SK-N-SH (cell line): Measurements from ENCODE around the gene CDH4. TPM values are rescaled to one million over a fixed set of nuclear protein-coding genes. Genes with fewer than 3 reads are reported as not detected.
"Not testable (repeated sequence)": the region's sequence is repeated elsewhere in the genome, so short reads cannot be mapped to it uniquely, and the experiment has no call there.

Experiments
- CTCF ChIA-PET: fragments of 300-600, 350-600 bp; formaldehyde crosslinking; extraction: SDS; loops from one replicate; lab custom pipeline; 2021; lab: Yijun Ruan, JAX
- POLR2A ChIA-PET: fragments of 350-600 bp; sonication (Branson Sonifier 250); formaldehyde crosslinking; extraction: SDS; loops from one replicate; lab custom pipeline; 2020; ENCODE audit warnings: antibody characterized with exemption, inconsistent platforms; lab: Yijun Ruan, JAX
- DNase-seq: peaks from one replicate; pipeline ENCODE4 v3.0.0; 2012
- H2AFZ ChIP-seq: fragments of 200-600 bp; sonication (generic); 2 replicates; pipeline ENCODE4 v1.8.1; 2016; ENCODE audit warnings: antibody characterized with exemption, mild to moderate bottlenecking, low read depth
- H3F3A ChIP-seq: fragments of 200-600 bp; sonication (generic); replicated peaks from 2 replicates; pipeline ENCODE3; 2016; ENCODE audit warnings: antibody characterized with exemption, mild to moderate bottlenecking; ENCODE audit not compliant: insufficient read depth
- H3K27ac ChIP-seq, 2 experiments: fragments of 200-500 bp in 1 of 2; fragments of 200-600 bp in 1 of 2; sonication (Bioruptor generic) in 1 of 2; sonication (generic), shearing (Covaris generic) in 1 of 2; 2 replicates each; pipeline versions ENCODE4 v1.5.1 to v1.6.1; 2014 to 2016; ENCODE audit warnings: low read depth in 2 of 2, inconsistent platforms in 1 of 2, low read length in 1 of 2, mild to moderate bottlenecking in 1 of 2, mixed read lengths in 1 of 2
- H3K27me3 ChIP-seq: fragments of 200-600 bp; sonication (generic), shearing (Covaris generic); 2 replicates; pipeline ENCODE4 v1.6.1; 2016; ENCODE audit warnings: mixed run types; ENCODE audit not compliant: insufficient read depth
- H3K36me3 ChIP-seq, 2 experiments: fragments of 200-500 bp in 1 of 2; fragments of 200-600 bp in 1 of 2; sonication (Bioruptor generic) in 1 of 2; sonication (generic) in 1 of 2; replicated peaks in 1 of 2; 2 replicates each; pipeline versions ENCODE3 to v1.5.1; 2014 to 2016; ENCODE audit warnings: low read length in 1 of 2, mild to moderate bottlenecking in 1 of 2; ENCODE audit not compliant: insufficient read depth in 2 of 2, control insufficient read depth in 1 of 2
- H3K4me1 ChIP-seq, 2 experiments: fragments of 200-500 bp in 1 of 2; fragments of 200-600 bp in 1 of 2; sonication (Bioruptor generic) in 1 of 2; sonication (generic), shearing (Covaris generic) in 1 of 2; 2 replicates each; pipeline versions ENCODE4 v1.5.1 to v1.6.1; 2014 to 2016; ENCODE audit warnings: low read depth in 1 of 2, low read length in 1 of 2, mixed run types in 1 of 2; ENCODE audit not compliant: insufficient read depth in 2 of 2, control insufficient read depth in 1 of 2
- H3K4me2 ChIP-seq: fragments of 200-600 bp; sonication (generic), shearing (Covaris generic); 2 replicates; pipeline ENCODE4 v1.6.1; 2017; ENCODE audit warnings: mixed run types
- H3K4me3 ChIP-seq, 2 experiments: fragments of 200-500 bp in 1 of 2; fragments of 200-600 bp in 1 of 2; sonication (Bioruptor generic) in 1 of 2; sonication (generic), shearing (Covaris generic) in 1 of 2; 2 replicates each; pipeline versions ENCODE4 v1.5.1 to v1.8.1; 2014 to 2016; ENCODE audit warnings: low read depth in 2 of 2, inconsistent platforms in 1 of 2, low read length in 1 of 2, mild to moderate bottlenecking in 1 of 2, mixed read lengths in 1 of 2, moderate library complexity in 1 of 2
- H3K79me2 ChIP-seq: fragments of 200-600 bp; sonication (generic); 2 replicates; pipeline ENCODE4 v1.8.1; 2017; ENCODE audit warnings: mild to moderate bottlenecking; ENCODE audit not compliant: insufficient read depth
- H3K9ac ChIP-seq: fragments of 200-600 bp; sonication (generic); 2 replicates; pipeline ENCODE4 v1.6.1; 2017; ENCODE audit warnings: mixed run types
- H3K9me2 ChIP-seq: fragments of 200-600 bp; sonication (generic); 2 replicates; pipeline ENCODE4 v1.6.1; 2017; ENCODE audit warnings: mixed run types
- H3K9me3 ChIP-seq: fragments of 200-600 bp; sonication (generic); 2 replicates; pipeline ENCODE4 v1.6.1; 2017; ENCODE audit warnings: mixed run types, mild to moderate bottlenecking, moderate library complexity
- H4K20me1 ChIP-seq: fragments of 200-600 bp; sonication (generic); 2 replicates; pipeline ENCODE4 v1.6.1; 2017; ENCODE audit warnings: mild to moderate bottlenecking, mixed run types; ENCODE audit not compliant: insufficient read depth
- FOXM1 ChIP-seq: IDR thresholded peaks from 2 replicates; pipeline ENCODE4 v1.4.0; 2012; ENCODE audit warnings: low read depth, mild to moderate bottlenecking
- POLR2AphosphoS5 ChIP-seq: IDR thresholded peaks from 2 replicates; pipeline ENCODE4 v1.6.1; 2012; ENCODE audit warnings: low read depth, low read length
- WGBS: methylation state at CpG from one replicate; pipeline ENCODE4 v1.1.6; 2017; ENCODE audit warnings: low lambda C conversion rate; 5-methylcytosine and 5-hydroxymethylcytosine counted together
- polyA plus RNA-seq, 3 experiments: library from polyadenylated mRNA; depleted of rRNA; stranded (reverse); fragments of >200 nt; gene quantifications; 2 replicates each; pipeline ENCODE4 v1.2.3, GENCODE V29; 2012
- TF ChIP-seq, protein P1 (sequence below): IDR thresholded peaks from 2 replicates; pipeline ENCODE4 v1.4.0; 2012; ENCODE audit warnings: low read depth
- TF ChIP-seq, protein P2 (sequence below): IDR thresholded peaks from 2 replicates; pipeline ENCODE4 v1.4.0; 2012; ENCODE audit warnings: low read depth, borderline replicate concordance
- TF ChIP-seq, protein P3 (sequence below): IDR thresholded peaks from 2 replicates; pipeline ENCODE4; 2012
- TF ChIP-seq, protein P4 (sequence below): IDR thresholded peaks from 2 replicates; pipeline ENCODE4 v1.4.0; 2012; ENCODE audit warnings: low read depth, borderline replicate concordance

Gene CDH4
- polyA plus RNA-seq, 1 of the 3 experiments (the other 2 are of a cell fraction): not detected

GRCh38 chr20:61453219-61453618 lies 201.2 kb downstream of the CDH4 start (continued):
- TF ChIP-seq, protein P1, sequence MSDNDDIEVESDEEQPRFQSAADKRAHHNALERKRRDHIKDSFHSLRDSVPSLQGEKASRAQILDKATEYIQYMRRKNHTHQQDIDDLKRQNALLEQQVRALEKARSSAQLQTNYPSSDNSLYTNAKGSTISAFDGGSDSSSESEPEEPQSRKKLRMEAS: no peak
- TF ChIP-seq, protein P2, sequence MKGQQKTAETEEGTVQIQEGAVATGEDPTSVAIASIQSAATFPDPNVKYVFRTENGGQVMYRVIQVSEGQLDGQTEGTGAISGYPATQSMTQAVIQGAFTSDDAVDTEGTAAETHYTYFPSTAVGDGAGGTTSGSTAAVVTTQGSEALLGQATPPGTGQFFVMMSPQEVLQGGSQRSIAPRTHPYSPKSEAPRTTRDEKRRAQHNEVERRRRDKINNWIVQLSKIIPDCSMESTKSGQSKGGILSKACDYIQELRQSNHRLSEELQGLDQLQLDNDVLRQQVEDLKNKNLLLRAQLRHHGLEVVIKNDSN: no peak
- TF ChIP-seq, protein P3, sequence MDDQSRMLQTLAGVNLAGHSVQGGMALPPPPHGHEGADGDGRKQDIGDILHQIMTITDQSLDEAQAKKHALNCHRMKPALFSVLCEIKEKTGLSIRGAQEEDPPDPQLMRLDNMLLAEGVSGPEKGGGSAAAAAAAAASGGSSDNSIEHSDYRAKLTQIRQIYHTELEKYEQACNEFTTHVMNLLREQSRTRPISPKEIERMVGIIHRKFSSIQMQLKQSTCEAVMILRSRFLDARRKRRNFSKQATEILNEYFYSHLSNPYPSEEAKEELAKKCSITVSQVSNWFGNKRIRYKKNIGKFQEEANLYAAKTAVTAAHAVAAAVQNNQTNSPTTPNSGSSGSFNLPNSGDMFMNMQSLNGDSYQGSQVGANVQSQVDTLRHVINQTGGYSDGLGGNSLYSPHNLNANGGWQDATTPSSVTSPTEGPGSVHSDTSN: no peak

DNA sequence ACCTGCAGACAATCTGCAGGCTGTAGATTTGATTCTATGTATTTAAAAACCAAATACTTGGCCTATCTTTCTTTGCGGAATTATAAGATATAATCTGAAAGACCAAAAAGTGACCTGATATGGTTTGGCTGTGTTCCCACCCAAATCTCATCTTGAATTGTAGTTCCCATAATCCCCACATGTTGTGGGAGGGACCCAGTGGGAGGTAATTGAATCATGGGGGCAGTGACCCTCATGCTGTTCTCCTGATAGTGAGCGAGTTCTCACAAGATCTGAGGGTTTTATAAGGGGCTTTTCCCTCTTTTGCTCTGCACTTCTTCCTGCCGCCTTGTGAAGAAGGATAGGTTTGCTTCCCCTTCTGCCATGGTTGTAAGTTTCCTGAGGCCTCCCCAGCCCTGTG lies 201.6 kb downstream of the CDH4 start:
- H3K9me2 ChIP-seq, H3K27ac ChIP-seq, DNase-seq, H3K36me3 ChIP-seq, H3K4me1 ChIP-seq, H4K20me1 ChIP-seq, H3K9me3 ChIP-seq, H3K27me3 ChIP-seq, H3K4me3 ChIP-seq, H3K79me2 ChIP-seq, H3F3A ChIP-seq, H2AFZ ChIP-seq, POLR2A ChIA-PET, CTCF ChIA-PET, H3K4me2 ChIP-seq, H3K9ac ChIP-seq: not testable (repeated sequence)
- WGBS: 58% methylated on average over 3 of the region's 3 CpGs

DNA sequence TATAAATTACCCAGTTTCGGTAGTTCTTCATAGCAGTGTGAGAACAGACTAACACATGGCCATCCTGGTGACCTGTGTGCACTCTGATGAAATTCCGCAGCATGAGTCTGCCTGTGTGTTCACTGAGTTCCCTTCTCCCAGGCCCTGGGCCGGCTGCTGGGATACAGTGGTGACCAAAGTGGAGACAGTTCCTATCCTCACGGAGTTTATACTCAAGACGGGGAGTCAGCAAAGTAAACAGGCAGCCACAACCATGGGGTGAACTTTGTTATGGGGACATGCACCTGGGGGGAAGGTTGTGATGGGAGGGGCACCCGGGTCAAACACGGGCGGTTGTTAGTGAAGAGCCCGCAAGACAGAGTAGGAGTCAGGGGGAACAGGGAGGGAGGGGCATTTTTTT lies 202.0 kb downstream of the CDH4 start:
- ChIA-PET POLR2A (no interaction called here), CTCF (no interaction called here)
- no peak overlapping the region for H2AFZ ChIP-seq
- H3K9ac ChIP-seq: no peak overlapping the region
- H3F3A ChIP-seq: no peaks in the 10 kb centered on the region
- no peaks in the 10 kb centered on the region for H4K20me1 ChIP-seq
- 60% methylated on average over 9 of the region's 9 CpGs for WGBS
- H3K9me2 ChIP-seq: no peaks in the 10 kb centered on the region
- H3K27ac ChIP-seq: no peak overlapping the region
- H3K27me3 ChIP-seq: no peaks in the 10 kb centered on the region
- no peak for DNase-seq
- no peaks in the 10 kb centered on the region for H3K4me1 ChIP-seq
- no peak overlapping the region for H3K4me3 ChIP-seq
- H3K9me3 ChIP-seq: 0 out of 2 replicates have a peak, but pooled peaks cover 6% of the 10 kb centered on the region
- no peaks in the 10 kb centered on the region for H3K79me2 ChIP-seq
- TF ChIP-seq, protein P2: no peak
- TF ChIP-seq, protein P4, sequence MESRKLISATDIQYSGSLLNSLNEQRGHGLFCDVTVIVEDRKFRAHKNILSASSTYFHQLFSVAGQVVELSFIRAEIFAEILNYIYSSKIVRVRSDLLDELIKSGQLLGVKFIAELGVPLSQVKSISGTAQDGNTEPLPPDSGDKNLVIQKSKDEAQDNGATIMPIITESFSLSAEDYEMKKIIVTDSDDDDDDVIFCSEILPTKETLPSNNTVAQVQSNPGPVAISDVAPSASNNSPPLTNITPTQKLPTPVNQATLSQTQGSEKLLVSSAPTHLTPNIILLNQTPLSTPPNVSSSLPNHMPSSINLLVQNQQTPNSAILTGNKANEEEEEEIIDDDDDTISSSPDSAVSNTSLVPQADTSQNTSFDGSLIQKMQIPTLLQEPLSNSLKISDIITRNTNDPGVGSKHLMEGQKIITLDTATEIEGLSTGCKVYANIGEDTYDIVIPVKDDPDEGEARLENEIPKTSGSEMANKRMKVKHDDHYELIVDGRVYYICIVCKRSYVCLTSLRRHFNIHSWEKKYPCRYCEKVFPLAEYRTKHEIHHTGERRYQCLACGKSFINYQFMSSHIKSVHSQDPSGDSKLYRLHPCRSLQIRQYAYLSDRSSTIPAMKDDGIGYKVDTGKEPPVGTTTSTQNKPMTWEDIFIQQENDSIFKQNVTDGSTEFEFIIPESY: no peak
- no peak for TF ChIP-seq POLR2AphosphoS5
- TF ChIP-seq FOXM1: no peak
- TF ChIP-seq, all 33 proteins: peak for 0
- Histone ChIP-seq H3K36me3 (no peaks in the 10 kb centered on the region), H3K4me2 (no peak overlapping the region)
